ENCODE measurements around the gene CMIP.

CMIP gene

GRCh38 chr16:81571592-81572385, 127.2 kb downstream of the CMIP start:
- H3K4me3 ChIP-seq (ENCODE audit: low read depth in 1 of 2, low read length in 2 of 2) = no peak overlapping the region
- no peak for ATAC-seq (ENCODE audit: insufficient read depth, low read depth)

DNA sequence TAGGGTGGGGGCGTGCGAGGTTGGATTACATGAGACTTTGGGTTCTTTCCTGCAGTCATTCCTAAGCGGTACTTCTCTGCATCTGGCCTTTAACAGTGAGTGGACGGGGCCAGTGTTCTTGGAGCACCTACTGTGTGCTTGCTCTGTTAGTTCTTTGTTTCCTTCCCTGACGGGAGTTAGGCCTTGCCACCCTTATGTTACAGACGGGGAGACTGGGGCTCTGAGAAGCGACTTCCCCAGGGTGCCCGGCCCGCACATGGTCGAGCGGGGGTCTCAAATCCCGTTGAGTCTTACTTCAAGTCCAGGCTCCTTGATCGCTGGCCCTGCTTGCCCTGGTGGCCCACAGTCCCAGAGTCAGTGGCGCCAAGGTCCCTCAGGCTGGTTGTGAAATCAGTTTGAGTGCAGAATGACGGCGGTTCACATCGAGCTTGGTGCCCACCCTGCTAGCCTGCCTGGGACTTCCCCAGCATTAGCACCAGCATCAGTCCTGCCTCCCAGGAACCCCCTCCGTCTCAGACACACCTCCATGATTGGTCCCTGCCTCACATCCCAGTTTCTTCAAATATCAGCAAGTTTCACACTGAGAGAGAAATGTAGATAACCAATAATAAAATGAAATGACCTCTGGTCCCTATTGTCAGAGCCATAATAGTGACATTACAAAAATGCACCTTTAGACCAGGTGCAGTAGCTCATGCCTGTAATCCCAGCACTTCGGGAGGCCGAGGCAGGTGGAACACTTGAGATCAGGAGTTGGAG, 128.0 kb downstream of the CMIP start:
- H3K36me3 ChIP-seq (ENCODE audit: insufficient read depth, low read length) = no peaks in the 10 kb centered on the region
- no peak overlapping the region for H2AFZ ChIP-seq (ENCODE audit: low read depth, low read length)
- peaks cover 76% of the 10 kb centered on the region for H3K79me2 ChIP-seq (ENCODE audit: insufficient read depth, low read length)
- no peak overlapping the region for H3K9ac ChIP-seq (ENCODE audit: low read depth, low read length)
- ATAC-seq (ENCODE audit: insufficient read depth, low read depth) (no peak), DNase-seq (no peak)
- no peak overlapping the region for H3K4me2 ChIP-seq (ENCODE audit: insufficient read depth, low read length)
- H3K4me1 ChIP-seq (ENCODE audit: insufficient read depth, low read length) = no peaks in the 10 kb centered on the region
- no peaks in the 10 kb centered on the region for H3K9me3 ChIP-seq (ENCODE audit: insufficient read depth, low read length, severe bottlenecking)
- no peak overlapping the region for H3K27ac ChIP-seq (ENCODE audit: low read length)
- peaks cover 74% of the 10 kb centered on the region for H4K20me1 ChIP-seq (ENCODE audit: insufficient read depth, low read length)
- H3K4me3 ChIP-seq (ENCODE audit: low read depth in 1 of 2, low read length in 2 of 2) = no peak overlapping the region
- TF ChIP-seq EZH2 (IDR thresholded peaks at IDR 0.05; ENCODE audit: borderline replicate concordance, low read depth, low read length, severe bottlenecking) = no peak
- TF ChIP-seq, protein P1, sequence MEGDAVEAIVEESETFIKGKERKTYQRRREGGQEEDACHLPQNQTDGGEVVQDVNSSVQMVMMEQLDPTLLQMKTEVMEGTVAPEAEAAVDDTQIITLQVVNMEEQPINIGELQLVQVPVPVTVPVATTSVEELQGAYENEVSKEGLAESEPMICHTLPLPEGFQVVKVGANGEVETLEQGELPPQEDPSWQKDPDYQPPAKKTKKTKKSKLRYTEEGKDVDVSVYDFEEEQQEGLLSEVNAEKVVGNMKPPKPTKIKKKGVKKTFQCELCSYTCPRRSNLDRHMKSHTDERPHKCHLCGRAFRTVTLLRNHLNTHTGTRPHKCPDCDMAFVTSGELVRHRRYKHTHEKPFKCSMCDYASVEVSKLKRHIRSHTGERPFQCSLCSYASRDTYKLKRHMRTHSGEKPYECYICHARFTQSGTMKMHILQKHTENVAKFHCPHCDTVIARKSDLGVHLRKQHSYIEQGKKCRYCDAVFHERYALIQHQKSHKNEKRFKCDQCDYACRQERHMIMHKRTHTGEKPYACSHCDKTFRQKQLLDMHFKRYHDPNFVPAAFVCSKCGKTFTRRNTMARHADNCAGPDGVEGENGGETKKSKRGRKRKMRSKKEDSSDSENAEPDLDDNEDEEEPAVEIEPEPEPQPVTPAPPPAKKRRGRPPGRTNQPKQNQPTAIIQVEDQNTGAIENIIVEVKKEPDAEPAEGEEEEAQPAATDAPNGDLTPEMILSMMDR (IDR thresholded peaks at IDR 0.05; ENCODE audit: borderline replicate concordance, extremely low read depth, low read length, poor library complexity, severe bottlenecking) = no peak
- no peaks in the 10 kb centered on the region for H3K27me3 ChIP-seq (ENCODE audit: insufficient read depth, low read length, poor library complexity)

More at GRCh38 chr16:81571592-81572385, 127.2 kb downstream of the CMIP start:
- TF ChIP-seq, protein P1 (IDR thresholded peaks at IDR 0.05; ENCODE audit: borderline replicate concordance, extremely low read depth, low read length, poor library complexity, severe bottlenecking) = no peak
- no peak for TF ChIP-seq EZH2 (IDR thresholded peaks at IDR 0.05; ENCODE audit: borderline replicate concordance, low read depth, low read length, severe bottlenecking)
- Histone ChIP-seq H3K27me3 (ENCODE audit: insufficient read depth, low read length, poor library complexity) (no peaks in the 10 kb centered on the region), H3K4me2 (ENCODE audit: insufficient read depth, low read length) (no peak overlapping the region), H3K27ac (ENCODE audit: low read length) (no peak overlapping the region), H3K79me2 (ENCODE audit: insufficient read depth, low read length) (peaks cover 84% of the 10 kb centered on the region), H3K36me3 (ENCODE audit: insufficient read depth, low read length) (no peaks in the 10 kb centered on the region), H3K4me1 (ENCODE audit: insufficient read depth, low read length) (no peaks in the 10 kb centered on the region), H3K9me3 (ENCODE audit: insufficient read depth, low read length, severe bottlenecking) (no peaks in the 10 kb centered on the region), H4K20me1 (ENCODE audit: insufficient read depth, low read length) (peaks cover 80% of the 10 kb centered on the region), H3K9ac (ENCODE audit: low read depth, low read length) (no peak overlapping the region), H2AFZ (ENCODE audit: low read depth, low read length) (no peak overlapping the region)
- DNase-seq = no peak

- TF ChIP-seq, protein P1 (IDR thresholded peaks at IDR 0.05; ENCODE audit: borderline replicate concordance, extremely low read depth, low read length, poor library complexity, severe bottlenecking) = no peak
- TF ChIP-seq EZH2 (IDR thresholded peaks at IDR 0.05; ENCODE audit: borderline replicate concordance, low read depth, low read length, severe bottlenecking) = no peak
- H2AFZ ChIP-seq (ENCODE audit: low read depth, low read length) = no peak overlapping the region
- no peak overlapping the region for H3K9ac ChIP-seq (ENCODE audit: low read depth, low read length)
- no peak overlapping the region for H3K4me2 ChIP-seq (ENCODE audit: insufficient read depth, low read length)
- DNase-seq (no peak), ATAC-seq (ENCODE audit: insufficient read depth, low read depth) (no peak)
- H3K9me3 ChIP-seq (ENCODE audit: insufficient read depth, low read length, severe bottlenecking) = no peaks in the 10 kb centered on the region
- H3K4me1 ChIP-seq (ENCODE audit: insufficient read depth, low read length) = no peaks in the 10 kb centered on the region
- no peaks in the 10 kb centered on the region for H3K36me3 ChIP-seq (ENCODE audit: insufficient read depth, low read length)
- no peak overlapping the region for H3K4me3 ChIP-seq (ENCODE audit: low read depth in 1 of 2, low read length in 2 of 2)
- peaks cover 71% of the 10 kb centered on the region for H4K20me1 ChIP-seq (ENCODE audit: insufficient read depth, low read length)
- H3K79me2 ChIP-seq (ENCODE audit: insufficient read depth, low read length) = peaks cover 76% of the 10 kb centered on the region
- H3K27me3 ChIP-seq (ENCODE audit: insufficient read depth, low read length, poor library complexity) = no peaks in the 10 kb centered on the region
- H3K27ac ChIP-seq (ENCODE audit: low read length) = no peak overlapping the region
Measured at GRCh38 chr16:81573533-81574020, 129.0 kb downstream of the CMIP start.
